Gastrocnemius medialis (tissue), 4 donors: ENCODE results near the gene KPNA5. TPM values are rescaled to one million over a fixed set of nuclear protein-coding genes. Genes with fewer than 3 reads are reported as not detected.

Source experiments
- ATAC-seq, 2 donors: fragments of 150-250 bp; one replicate each; pipeline ENCODE4 v1.9.1; 2016
- DNase-seq, 2 donors: peaks; one replicate each; pipeline ENCODE4 v3.0.0-alpha.2; 2019
- H3K27ac ChIP-seq, 4 donors: fragments of 200-600 bp; sonication (generic); 1 replicate in 1 of 4; 2 replicates in 3 of 4; pipeline ENCODE4 v1.5.1; 2016 to 2018; ENCODE audit warnings: mild to moderate bottlenecking in 2 of 4, moderate library complexity in 1 of 4
- H3K27me3 ChIP-seq, 3 donors: fragments of 200-600 bp; sonication (generic) in 2 of 3; 1 replicate in 1 of 3; 2 replicates in 2 of 3; pipeline versions ENCODE4 v1.5.1 to v1.6.0; 2016 to 2019; ENCODE audit warnings: mild to moderate bottlenecking in 1 of 3, moderate library complexity in 1 of 3
- H3K36me3 ChIP-seq, 2 donors: fragments of 200-600 bp; sonication (generic) in 1 of 2; one replicate each; pipeline ENCODE4 v1.5.1; 2017 to 2018
- H3K4me1 ChIP-seq, 2 donors: fragments of 200-600 bp; sonication (generic) in 1 of 2; one replicate each; pipeline ENCODE4 v1.5.1; 2016 to 2017; ENCODE audit warnings: mild to moderate bottlenecking in 2 of 2
- H3K4me3 ChIP-seq, 4 donors: fragments of 200-600 bp; sonication (generic) in 3 of 4; 1 replicate in 1 of 4; 2 replicates in 3 of 4; pipeline ENCODE4 v1.5.1; 2016 to 2019; ENCODE audit warnings: mild to moderate bottlenecking in 2 of 4
- H3K9me3 ChIP-seq, 3 donors: fragments of 200-600 bp; sonication (generic) in 2 of 3; 1 replicate in 1 of 3; 2 replicates in 2 of 3; pipeline ENCODE4 v1.5.1; 2016 to 2019
- POLR2A ChIP-seq, 2 donors: fragments of 450-650 bp; IDR thresholded peaks; one replicate each; pipeline ENCODE4 v1.6.1; 2017; ENCODE audit warnings: antibody characterized with exemption in 2 of 2, mild to moderate bottlenecking in 2 of 2, moderate library complexity in 2 of 2
- in situ Hi-C, 4 donors: fragments of 200-750 bp; cut with MboI; loops; one replicate each; pipeline versions ENCODE4 v1.15.0 to v1.8.0; 2017; ENCODE audit warnings: low sequenced_read_pairs in 4 of 4
- intact Hi-C: fragments of 100-400 bp; cut with DNase I; formaldehyde crosslinking; loops from one replicate; pipeline ENCODE4 v1.15.1; 2023; ENCODE audit warnings: low total_unique reads
- total RNA-seq, 4 donors: library from RNA; depleted of rRNA; stranded (reverse); fragments of >200 nt; gene quantifications; one replicate each; pipeline versions ENCODE4 v1.1.0 to v1.2.3, GENCODE V29; 2016
- TF ChIP-seq, protein P1 (sequence below), 5 experiments: fragments of 450-650 bp in 3 of 5; fragments of 200-600 bp in 2 of 5; sonication (generic) in 2 of 5; IDR thresholded peaks in 4 of 5; conservative IDR thresholded peaks in 1 of 5; 1 replicate in 4 of 5; 2 replicates in 1 of 5; pipeline ENCODE4 v1.5.1; 2016 to 2019; ENCODE audit warnings: antibody characterized with exemption in 5 of 5, mild to moderate bottlenecking in 3 of 5, moderate library complexity in 3 of 5

KPNA5 gene
- total RNA-seq, 4 donors from 2014 or later = 7.2 to 14.8 (median 12.9) TPM

DNA sequence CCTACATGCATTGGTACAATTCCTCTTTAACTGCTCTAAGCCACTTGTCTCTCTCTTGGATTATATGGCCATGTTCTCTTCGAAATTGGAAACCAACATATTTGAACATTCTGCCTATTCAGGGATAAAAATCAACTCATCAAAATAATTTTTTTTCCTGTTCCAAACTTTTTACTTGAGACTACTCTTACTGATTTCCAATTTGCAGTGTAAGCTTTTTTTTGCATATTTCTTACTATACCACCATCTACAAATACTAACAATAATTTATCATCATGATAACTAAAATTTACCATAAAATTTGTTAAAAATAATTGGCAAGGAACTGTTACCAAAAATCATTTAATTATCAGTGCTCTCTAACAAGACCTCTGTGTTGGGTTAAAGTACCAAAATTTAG is 91.4 kb downstream of the KPNA5 start:
- no peaks in the 10 kb centered on the region for H3K27me3 ChIP-seq
- intact Hi-C loops = no loop called here

DNA sequence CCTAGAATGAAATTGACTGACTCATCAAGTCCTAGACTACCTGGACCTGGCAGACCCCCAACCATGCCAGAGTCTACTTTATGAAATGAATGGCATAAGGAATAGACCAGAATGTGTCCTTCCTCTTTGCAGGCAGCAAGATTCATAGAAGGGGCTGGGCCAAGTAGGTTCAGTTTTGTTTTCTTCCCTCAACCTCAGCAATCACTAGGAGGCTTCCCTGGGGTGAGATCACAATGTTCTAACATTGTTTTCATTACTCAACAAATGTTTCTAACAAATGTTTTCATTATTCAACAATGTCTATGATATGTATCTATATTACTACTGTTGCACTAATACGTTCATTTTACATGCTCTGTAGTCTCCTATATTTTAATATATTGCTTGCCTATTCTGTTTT is 92.9 kb downstream of the KPNA5 start:
- TF ChIP-seq, protein P1, sequence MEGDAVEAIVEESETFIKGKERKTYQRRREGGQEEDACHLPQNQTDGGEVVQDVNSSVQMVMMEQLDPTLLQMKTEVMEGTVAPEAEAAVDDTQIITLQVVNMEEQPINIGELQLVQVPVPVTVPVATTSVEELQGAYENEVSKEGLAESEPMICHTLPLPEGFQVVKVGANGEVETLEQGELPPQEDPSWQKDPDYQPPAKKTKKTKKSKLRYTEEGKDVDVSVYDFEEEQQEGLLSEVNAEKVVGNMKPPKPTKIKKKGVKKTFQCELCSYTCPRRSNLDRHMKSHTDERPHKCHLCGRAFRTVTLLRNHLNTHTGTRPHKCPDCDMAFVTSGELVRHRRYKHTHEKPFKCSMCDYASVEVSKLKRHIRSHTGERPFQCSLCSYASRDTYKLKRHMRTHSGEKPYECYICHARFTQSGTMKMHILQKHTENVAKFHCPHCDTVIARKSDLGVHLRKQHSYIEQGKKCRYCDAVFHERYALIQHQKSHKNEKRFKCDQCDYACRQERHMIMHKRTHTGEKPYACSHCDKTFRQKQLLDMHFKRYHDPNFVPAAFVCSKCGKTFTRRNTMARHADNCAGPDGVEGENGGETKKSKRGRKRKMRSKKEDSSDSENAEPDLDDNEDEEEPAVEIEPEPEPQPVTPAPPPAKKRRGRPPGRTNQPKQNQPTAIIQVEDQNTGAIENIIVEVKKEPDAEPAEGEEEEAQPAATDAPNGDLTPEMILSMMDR (IDR thresholded peaks at IDR 0.05 in 4 of 5, conservative IDR thresholded peaks at IDR 0.05 in 1 of 5) = no peak
- no peak for TF ChIP-seq POLR2A (IDR thresholded peaks at IDR 0.05)
- Histone ChIP-seq H3K4me3 (no peak overlapping the region), H3K9me3 (no peaks in the 10 kb centered on the region), H3K4me1 (no peaks in the 10 kb centered on the region), H3K36me3 (no peaks in the 10 kb centered on the region), H3K27me3 (no peaks in the 10 kb centered on the region), H3K27ac (no peak overlapping the region)
- ATAC-seq (no peak), DNase-seq (no peak)
- intact Hi-C loops (no loop called here), in situ Hi-C loops (no loop called here)

More for the DNA sequence above, 91.4 kb downstream of the KPNA5 start:
- in situ Hi-C loops = no loop called here
- no peak overlapping the region for H3K4me3 ChIP-seq
- H3K27ac ChIP-seq = no peak overlapping the region
- H3K9me3 ChIP-seq = no peaks in the 10 kb centered on the region
- H3K36me3 ChIP-seq = no peaks in the 10 kb centered on the region
- ATAC-seq (no peak), DNase-seq (no peak)
- TF ChIP-seq POLR2A (IDR thresholded peaks at IDR 0.05) = no peak
- TF ChIP-seq, protein P1 (IDR thresholded peaks at IDR 0.05 in 4 of 5, conservative IDR thresholded peaks at IDR 0.05 in 1 of 5) = no peak
- no peaks in the 10 kb centered on the region for H3K4me1 ChIP-seq

DNA sequence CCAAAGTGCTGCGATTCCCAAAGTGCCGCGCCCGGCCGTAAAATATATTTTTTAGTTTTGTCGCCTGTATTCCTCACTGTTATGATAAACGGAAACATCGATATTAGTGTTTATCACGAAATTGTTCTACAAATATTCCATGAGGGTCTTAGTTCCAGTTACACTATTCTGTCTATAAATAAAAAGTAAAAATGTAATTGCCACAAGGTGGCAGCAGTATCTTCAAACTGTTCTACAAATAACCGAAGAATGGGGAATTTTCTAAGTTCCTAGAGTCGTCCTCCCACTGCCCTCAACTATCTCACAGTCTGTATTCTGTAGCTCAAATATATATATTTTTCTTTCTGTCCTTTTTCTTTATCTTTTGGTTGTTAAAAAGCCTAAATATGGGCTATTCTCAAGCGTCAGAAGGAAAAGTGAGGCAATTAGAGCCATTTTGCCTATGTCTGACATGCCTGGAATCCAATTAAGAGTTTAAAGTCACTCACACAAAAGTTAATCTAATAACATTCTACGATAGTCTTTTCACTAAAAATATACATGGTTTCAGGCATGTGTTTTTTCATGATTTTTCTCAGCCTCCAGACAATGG is 98.7 kb downstream of the KPNA5 start:
- H3K27ac ChIP-seq = no peak overlapping the region
- in situ Hi-C loops = no loop called here
- TF ChIP-seq, protein P1 (IDR thresholded peaks at IDR 0.05 in 4 of 5, conservative IDR thresholded peaks at IDR 0.05 in 1 of 5) = peak; percentile 4 to 46 (median 30)
- no peak for TF ChIP-seq POLR2A (IDR thresholded peaks at IDR 0.05)
- H3K9me3 ChIP-seq = no peaks in the 10 kb centered on the region
- no peaks in the 10 kb centered on the region for H3K4me1 ChIP-seq
- no peaks in the 10 kb centered on the region for H3K27me3 ChIP-seq
- ATAC-seq (no peak), DNase-seq (no peak)
- intact Hi-C loops = loop anchor here (2.0 to 10.0 kb wide), 2 partner anchors 65 to 187 kb away; no protein-coding TSS in a partner anchor
- H3K36me3 ChIP-seq = no peaks in the 10 kb centered on the region
- peak overlapping the region in 3 of 4 donors; percentile 4 to 15 (median 4) for H3K4me3 ChIP-seq

DNA sequence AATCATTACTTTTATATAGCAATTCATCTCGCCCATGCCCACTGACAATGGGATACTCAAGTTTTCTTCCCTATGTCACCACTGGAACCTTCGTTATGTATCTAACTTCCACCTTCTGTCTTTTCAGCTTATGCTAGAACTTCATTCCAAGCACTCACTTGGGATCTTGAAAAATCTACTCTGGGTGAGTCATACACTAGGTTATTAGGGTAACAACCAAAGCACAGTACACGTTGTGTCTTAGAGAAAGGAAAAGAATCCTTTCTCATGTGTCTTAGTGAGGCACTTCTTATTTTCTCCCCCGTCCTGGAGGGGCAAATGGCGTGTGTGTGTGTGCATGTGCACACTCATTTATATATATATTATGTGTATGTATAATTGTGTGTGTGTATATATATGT is 102.8 kb downstream of the KPNA5 start:
- in situ Hi-C loops = no loop called here
- intact Hi-C loops = loop anchor here (10.0 kb wide), 1 partner anchor 61 kb away; no protein-coding TSS in a partner anchor
- Histone ChIP-seq H3K27me3 (no peaks in the 10 kb centered on the region), H3K27ac (no peak overlapping the region), H3K9me3 (no peaks in the 10 kb centered on the region), H3K4me1 (no peaks in the 10 kb centered on the region), H3K36me3 (no peaks in the 10 kb centered on the region), H3K4me3 (no peak overlapping the region)
- TF ChIP-seq, protein P1 (IDR thresholded peaks at IDR 0.05 in 4 of 5, conservative IDR thresholded peaks at IDR 0.05 in 1 of 5) = no peak
- no peak for TF ChIP-seq POLR2A (IDR thresholded peaks at IDR 0.05)
- ATAC-seq = no peak
- no peak for DNase-seq

Other genes with a start within 250 kb of the KPNA5 start
- gene CALHM6, start 219.8 kb upstream of the KPNA5 start, total RNA-seq = 1 to 10 TPM in 1 of 4 donors, under 1 TPM in 3; 0.63 to 2.3 (median 0.86) TPM
- gene CALHM5, start 169.6 kb upstream of the KPNA5 start, total RNA-seq = 1 to 10 TPM in 1 of 4 donors, under 1 TPM in 3; 0.56 to 1.5 (median 0.82) TPM
- gene TRAPPC3L, start 135.5 kb upstream of the KPNA5 start, total RNA-seq = not detected
- not detected for gene CALHM4, start 127.5 kb upstream of the KPNA5 start, total RNA-seq
- gene RWDD1, start 109.7 kb upstream of the KPNA5 start, total RNA-seq = 10 to 100 TPM; 42.1 to 63.8 (median 51.2) TPM
- 1 to 10 TPM in 1 of 4 donors, under 1 TPM in 2, not detected in 1; 0.16 to 2.8 (median 0.56) TPM for gene RSPH4A, start 64.7 kb upstream of the KPNA5 start, total RNA-seq
- gene ZUP1, start 12.4 kb upstream of the KPNA5 start, total RNA-seq = 1 to 10 TPM; 2.8 to 3.8 (median 3.3) TPM
- gene FAM162B, start 84.5 kb downstream of the KPNA5 start, total RNA-seq = 1 to 10 TPM; 1.8 to 8.2 (median 3.6) TPM
- not detected for gene GPRC6A, start 147.9 kb downstream of the KPNA5 start, total RNA-seq
- gene RFX6, start 196.0 kb downstream of the KPNA5 start, total RNA-seq = not detected